HepG2 (cell line): ENCODE measurements around the gene PEF1. TPM values are rescaled to one million over a fixed set of nuclear protein-coding genes. Genes with fewer than 3 reads are reported as not detected.

Source experiments
- GPN1 ChIP-seq: sonication (generic); formaldehyde crosslinking; IDR thresholded peaks from 2 replicates; pipeline ENCODE4 v1.5.1; 2020; ENCODE audit warnings: missing genetic modification reagents, borderline replicate concordance
- SNAI1 ChIP-seq: sonication (generic); formaldehyde crosslinking; IDR thresholded peaks from 2 replicates; pipeline ENCODE4 v1.5.0; 2020; ENCODE audit warnings: mild to moderate bottlenecking, missing genetic modification reagents, borderline replicate concordance
- ZNF468 ChIP-seq: sonication (generic); formaldehyde crosslinking; IDR thresholded peaks from 2 replicates; pipeline ENCODE4 v1.8.0; 2022; ENCODE audit warnings: mild to moderate bottlenecking, moderate library complexity, missing genetic modification reagents
- ZNF709 ChIP-seq: sonication (generic); formaldehyde crosslinking; IDR thresholded peaks from 2 replicates; pipeline ENCODE4 v1.5.0; 2020; ENCODE audit warnings: mild to moderate bottlenecking, missing genetic modification reagents
- polyA plus RNA-seq, 8 experiments: library from polyadenylated mRNA; depleted of rRNA in 3 of 8; stranded (reverse) in 7 of 8; unstranded in 1 of 8; fragments of >200 nt; fragmentation: Illumina TruSeq in 4 of 8; extraction: Trizol in 4 of 8; gene quantifications; 2 replicates each; pipeline versions ENCODE4 v1.2.1 to v1.2.3, GENCODE V29; 2011 to 2016; ENCODE audit warnings: low read depth in 4 of 8, missing spikeins in 1 of 8, mixed read lengths in 1 of 8; ENCODE audit not compliant: insufficient read depth in 1 of 8
- total RNA-seq, 5 experiments: library from RNA; depleted of rRNA; stranded (reverse); fragments of >200 nt; fragmentation: Illumina TruSeq; extraction: Trizol; gene quantifications; 2 replicates each; pipeline ENCODE4 v1.2.3, GENCODE V29; 2016; ENCODE audit warnings: low read depth in 1 of 5
- TF ChIP-seq, protein P1 (sequence below): sonication (generic); formaldehyde crosslinking; IDR thresholded peaks from 2 replicates; pipeline ENCODE4 v1.4.0; 2020; ENCODE audit warnings: missing genetic modification reagents
- TF ChIP-seq, protein P2 (sequence below): IDR thresholded peaks from 2 replicates; pipeline ENCODE4 v1.6.1; 2012; ENCODE audit warnings: low read length, improper control_type of control experiment
- TF ChIP-seq, protein P3 (sequence below): sonication (generic); formaldehyde crosslinking; IDR thresholded peaks from 2 replicates; pipeline ENCODE4 v1.4.0; 2020; ENCODE audit warnings: low read depth, mild to moderate bottlenecking, missing genetic modification reagents
- TF ChIP-seq, protein P4 (sequence below): sonication (generic); formaldehyde crosslinking; IDR thresholded peaks from 2 replicates; pipeline ENCODE4 v1.9.0; 2021; ENCODE audit warnings: missing genetic modification reagents, borderline replicate concordance
- TF ChIP-seq, protein P5 (sequence below): sonication (generic); formaldehyde crosslinking; IDR thresholded peaks from 2 replicates; pipeline ENCODE4 v1.5.1; 2020; ENCODE audit warnings: mild to moderate bottlenecking, missing genetic modification reagents, moderate library complexity
- TF ChIP-seq, protein P6 (sequence below): fragments of 450-650 bp; IDR thresholded peaks from 2 replicates; pipeline ENCODE4 v1.6.1; 2017; ENCODE audit warnings: mild to moderate bottlenecking

The PEF1 gene
- total and polyA plus RNA-seq, 2 of the 13 experiments (the other 11 are each of a cell fraction or from before 2014, with no cell fraction given), result 57.1 to 57.8 TPM

DNA sequence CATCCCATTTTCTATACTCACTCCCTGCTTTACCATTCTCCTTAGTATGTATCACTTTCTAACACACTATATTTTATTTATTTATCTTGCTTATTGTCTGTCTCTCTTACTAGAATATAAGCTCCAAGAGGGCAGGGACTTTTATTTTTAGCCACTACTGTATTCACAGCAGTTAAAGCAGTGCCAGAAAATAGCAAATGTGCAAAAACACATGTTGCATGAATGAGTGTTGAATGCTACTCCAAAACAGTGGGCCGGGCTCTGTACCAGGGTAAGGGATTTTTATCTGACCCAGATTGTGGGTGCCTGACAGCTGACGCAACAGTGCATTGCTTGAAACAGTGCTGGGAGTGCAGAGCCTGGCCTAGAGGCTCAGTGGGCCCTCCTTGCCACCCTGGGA, 34.4 kb upstream of the PEF1 start (continued):
- TF ChIP-seq, protein P1, sequence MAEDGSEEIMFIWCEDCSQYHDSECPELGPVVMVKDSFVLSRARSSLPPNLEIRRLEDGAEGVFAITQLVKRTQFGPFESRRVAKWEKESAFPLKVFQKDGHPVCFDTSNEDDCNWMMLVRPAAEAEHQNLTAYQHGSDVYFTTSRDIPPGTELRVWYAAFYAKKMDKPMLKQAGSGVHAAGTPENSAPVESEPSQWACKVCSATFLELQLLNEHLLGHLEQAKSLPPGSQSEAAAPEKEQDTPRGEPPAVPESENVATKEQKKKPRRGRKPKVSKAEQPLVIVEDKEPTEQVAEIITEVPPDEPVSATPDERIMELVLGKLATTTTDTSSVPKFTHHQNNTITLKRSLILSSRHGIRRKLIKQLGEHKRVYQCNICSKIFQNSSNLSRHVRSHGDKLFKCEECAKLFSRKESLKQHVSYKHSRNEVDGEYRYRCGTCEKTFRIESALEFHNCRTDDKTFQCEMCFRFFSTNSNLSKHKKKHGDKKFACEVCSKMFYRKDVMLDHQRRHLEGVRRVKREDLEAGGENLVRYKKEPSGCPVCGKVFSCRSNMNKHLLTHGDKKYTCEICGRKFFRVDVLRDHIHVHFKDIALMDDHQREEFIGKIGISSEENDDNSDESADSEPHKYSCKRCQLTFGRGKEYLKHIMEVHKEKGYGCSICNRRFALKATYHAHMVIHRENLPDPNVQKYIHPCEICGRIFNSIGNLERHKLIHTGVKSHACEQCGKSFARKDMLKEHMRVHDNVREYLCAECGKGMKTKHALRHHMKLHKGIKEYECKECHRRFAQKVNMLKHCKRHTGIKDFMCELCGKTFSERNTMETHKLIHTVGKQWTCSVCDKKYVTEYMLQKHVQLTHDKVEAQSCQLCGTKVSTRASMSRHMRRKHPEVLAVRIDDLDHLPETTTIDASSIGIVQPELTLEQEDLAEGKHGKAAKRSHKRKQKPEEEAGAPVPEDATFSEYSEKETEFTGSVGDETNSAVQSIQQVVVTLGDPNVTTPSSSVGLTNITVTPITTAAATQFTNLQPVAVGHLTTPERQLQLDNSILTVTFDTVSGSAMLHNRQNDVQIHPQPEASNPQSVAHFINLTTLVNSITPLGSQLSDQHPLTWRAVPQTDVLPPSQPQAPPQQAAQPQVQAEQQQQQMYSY (CRISPR knock-in tag), result no peak
- TF ChIP-seq ZNF709 (CRISPR knock-in tag), result no peak
- TF ChIP-seq, protein P2, sequence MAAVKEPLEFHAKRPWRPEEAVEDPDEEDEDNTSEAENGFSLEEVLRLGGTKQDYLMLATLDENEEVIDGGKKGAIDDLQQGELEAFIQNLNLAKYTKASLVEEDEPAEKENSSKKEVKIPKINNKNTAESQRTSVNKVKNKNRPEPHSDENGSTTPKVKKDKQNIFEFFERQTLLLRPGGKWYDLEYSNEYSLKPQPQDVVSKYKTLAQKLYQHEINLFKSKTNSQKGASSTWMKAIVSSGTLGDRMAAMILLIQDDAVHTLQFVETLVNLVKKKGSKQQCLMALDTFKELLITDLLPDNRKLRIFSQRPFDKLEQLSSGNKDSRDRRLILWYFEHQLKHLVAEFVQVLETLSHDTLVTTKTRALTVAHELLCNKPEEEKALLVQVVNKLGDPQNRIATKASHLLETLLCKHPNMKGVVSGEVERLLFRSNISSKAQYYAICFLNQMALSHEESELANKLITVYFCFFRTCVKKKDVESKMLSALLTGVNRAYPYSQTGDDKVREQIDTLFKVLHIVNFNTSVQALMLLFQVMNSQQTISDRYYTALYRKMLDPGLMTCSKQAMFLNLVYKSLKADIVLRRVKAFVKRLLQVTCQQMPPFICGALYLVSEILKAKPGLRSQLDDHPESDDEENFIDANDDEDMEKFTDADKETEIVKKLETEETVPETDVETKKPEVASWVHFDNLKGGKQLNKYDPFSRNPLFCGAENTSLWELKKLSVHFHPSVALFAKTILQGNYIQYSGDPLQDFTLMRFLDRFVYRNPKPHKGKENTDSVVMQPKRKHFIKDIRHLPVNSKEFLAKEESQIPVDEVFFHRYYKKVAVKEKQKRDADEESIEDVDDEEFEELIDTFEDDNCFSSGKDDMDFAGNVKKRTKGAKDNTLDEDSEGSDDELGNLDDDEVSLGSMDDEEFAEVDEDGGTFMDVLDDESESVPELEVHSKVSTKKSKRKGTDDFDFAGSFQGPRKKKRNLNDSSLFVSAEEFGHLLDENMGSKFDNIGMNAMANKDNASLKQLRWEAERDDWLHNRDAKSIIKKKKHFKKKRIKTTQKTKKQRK, result no peak
- no peak for TF ChIP-seq SNAI1 (CRISPR knock-in tag)
- TF ChIP-seq GPN1 (CRISPR knock-in tag), result no peak
- TF ChIP-seq, protein P3, sequence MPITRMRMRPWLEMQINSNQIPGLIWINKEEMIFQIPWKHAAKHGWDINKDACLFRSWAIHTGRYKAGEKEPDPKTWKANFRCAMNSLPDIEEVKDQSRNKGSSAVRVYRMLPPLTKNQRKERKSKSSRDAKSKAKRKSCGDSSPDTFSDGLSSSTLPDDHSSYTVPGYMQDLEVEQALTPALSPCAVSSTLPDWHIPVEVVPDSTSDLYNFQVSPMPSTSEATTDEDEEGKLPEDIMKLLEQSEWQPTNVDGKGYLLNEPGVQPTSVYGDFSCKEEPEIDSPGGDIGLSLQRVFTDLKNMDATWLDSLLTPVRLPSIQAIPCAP (CRISPR knock-in tag), result no peak
- TF ChIP-seq ZNF468, result no peak
- TF ChIP-seq, protein P4, sequence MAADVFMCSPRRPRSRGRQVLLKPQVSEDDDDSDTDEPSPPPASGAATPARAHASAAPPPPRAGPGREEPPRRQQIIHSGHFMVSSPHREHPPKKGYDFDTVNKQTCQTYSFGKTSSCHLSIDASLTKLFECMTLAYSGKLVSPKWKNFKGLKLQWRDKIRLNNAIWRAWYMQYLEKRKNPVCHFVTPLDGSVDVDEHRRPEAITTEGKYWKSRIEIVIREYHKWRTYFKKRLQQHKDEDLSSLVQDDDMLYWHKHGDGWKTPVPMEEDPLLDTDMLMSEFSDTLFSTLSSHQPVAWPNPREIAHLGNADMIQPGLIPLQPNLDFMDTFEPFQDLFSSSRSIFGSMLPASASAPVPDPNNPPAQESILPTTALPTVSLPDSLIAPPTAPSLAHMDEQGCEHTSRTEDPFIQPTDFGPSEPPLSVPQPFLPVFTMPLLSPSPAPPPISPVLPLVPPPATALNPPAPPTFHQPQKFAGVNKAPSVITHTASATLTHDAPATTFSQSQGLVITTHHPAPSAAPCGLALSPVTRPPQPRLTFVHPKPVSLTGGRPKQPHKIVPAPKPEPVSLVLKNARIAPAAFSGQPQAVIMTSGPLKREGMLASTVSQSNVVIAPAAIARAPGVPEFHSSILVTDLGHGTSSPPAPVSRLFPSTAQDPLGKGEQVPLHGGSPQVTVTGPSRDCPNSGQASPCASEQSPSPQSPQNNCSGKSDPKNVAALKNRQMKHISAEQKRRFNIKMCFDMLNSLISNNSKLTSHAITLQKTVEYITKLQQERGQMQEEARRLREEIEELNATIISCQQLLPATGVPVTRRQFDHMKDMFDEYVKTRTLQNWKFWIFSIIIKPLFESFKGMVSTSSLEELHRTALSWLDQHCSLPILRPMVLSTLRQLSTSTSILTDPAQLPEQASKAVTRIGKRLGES (CRISPR knock-in tag), result no peak
- TF ChIP-seq, protein P5, sequence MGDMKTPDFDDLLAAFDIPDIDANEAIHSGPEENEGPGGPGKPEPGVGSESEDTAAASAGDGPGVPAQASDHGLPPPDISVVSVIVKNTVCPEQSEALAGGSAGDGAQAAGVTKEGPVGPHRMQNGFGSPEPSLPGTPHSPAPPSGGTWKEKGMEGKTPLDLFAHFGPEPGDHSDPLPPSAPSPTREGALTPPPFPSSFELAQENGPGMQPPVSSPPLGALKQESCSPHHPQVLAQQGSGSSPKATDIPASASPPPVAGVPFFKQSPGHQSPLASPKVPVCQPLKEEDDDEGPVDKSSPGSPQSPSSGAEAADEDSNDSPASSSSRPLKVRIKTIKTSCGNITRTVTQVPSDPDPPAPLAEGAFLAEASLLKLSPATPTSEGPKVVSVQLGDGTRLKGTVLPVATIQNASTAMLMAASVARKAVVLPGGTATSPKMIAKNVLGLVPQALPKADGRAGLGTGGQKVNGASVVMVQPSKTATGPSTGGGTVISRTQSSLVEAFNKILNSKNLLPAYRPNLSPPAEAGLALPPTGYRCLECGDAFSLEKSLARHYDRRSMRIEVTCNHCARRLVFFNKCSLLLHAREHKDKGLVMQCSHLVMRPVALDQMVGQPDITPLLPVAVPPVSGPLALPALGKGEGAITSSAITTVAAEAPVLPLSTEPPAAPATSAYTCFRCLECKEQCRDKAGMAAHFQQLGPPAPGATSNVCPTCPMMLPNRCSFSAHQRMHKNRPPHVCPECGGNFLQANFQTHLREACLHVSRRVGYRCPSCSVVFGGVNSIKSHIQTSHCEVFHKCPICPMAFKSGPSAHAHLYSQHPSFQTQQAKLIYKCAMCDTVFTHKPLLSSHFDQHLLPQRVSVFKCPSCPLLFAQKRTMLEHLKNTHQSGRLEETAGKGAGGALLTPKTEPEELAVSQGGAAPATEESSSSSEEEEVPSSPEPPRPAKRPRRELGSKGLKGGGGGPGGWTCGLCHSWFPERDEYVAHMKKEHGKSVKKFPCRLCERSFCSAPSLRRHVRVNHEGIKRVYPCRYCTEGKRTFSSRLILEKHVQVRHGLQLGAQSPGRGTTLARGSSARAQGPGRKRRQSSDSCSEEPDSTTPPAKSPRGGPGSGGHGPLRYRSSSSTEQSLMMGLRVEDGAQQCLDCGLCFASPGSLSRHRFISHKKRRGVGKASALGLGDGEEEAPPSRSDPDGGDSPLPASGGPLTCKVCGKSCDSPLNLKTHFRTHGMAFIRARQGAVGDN (CRISPR knock-in tag), result no peak
- TF ChIP-seq, protein P6, sequence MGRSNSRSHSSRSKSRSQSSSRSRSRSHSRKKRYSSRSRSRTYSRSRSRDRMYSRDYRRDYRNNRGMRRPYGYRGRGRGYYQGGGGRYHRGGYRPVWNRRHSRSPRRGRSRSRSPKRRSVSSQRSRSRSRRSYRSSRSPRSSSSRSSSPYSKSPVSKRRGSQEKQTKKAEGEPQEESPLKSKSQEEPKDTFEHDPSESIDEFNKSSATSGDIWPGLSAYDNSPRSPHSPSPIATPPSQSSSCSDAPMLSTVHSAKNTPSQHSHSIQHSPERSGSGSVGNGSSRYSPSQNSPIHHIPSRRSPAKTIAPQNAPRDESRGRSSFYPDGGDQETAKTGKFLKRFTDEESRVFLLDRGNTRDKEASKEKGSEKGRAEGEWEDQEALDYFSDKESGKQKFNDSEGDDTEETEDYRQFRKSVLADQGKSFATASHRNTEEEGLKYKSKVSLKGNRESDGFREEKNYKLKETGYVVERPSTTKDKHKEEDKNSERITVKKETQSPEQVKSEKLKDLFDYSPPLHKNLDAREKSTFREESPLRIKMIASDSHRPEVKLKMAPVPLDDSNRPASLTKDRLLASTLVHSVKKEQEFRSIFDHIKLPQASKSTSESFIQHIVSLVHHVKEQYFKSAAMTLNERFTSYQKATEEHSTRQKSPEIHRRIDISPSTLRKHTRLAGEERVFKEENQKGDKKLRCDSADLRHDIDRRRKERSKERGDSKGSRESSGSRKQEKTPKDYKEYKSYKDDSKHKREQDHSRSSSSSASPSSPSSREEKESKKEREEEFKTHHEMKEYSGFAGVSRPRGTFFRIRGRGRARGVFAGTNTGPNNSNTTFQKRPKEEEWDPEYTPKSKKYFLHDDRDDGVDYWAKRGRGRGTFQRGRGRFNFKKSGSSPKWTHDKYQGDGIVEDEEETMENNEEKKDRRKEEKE, result no peak
